GM12878 (cell line): ENCODE results near the gene TFCP2. TPM values are rescaled to one million over a fixed set of nuclear protein-coding genes. Genes with fewer than 3 reads are reported as not detected.

Source experiments
- ATAC-seq: fragments of 200-7000 bp; cut with Tn5 transposase; 3 replicates; pipeline ENCODE4 v1.9.1; 2020; ENCODE audit warnings: mild to moderate bottlenecking, moderate library complexity
- BruUV-seq: library from RNA; stranded (reverse); fragments of 400-500 nt; replicated peaks from 2 replicates; lab custom pipeline; 2021; lab: Mats Ljungman, UMichigan
- CTCF ChIA-PET: fragments of 300-600 bp; sonication (Branson Sonifier 250); formaldehyde crosslinking; extraction: SDS; loops from one replicate; lab custom pipeline; 2021; ENCODE audit warnings: inconsistent platforms; lab: Yijun Ruan, JAX
- POLR2A ChIA-PET: fragments of 350-600 bp; formaldehyde crosslinking; extraction: SDS; loops from one replicate; lab custom pipeline; 2021; ENCODE audit warnings: inconsistent platforms; lab: Charles Lee
- RAD21 ChIA-PET: fragments of 300-600 bp; sonication (Branson Sonifier 250); formaldehyde crosslinking; loops from one replicate; lab custom pipeline; 2023; ENCODE audit warnings: antibody characterized with exemption; ENCODE audit not compliant: unreplicated experiment; lab: Charles Lee
- SMC1A ChIA-PET: fragments of 300-600 bp; sonication (Branson Sonifier 250); formaldehyde crosslinking; loops from one replicate; lab custom pipeline; 2023; ENCODE audit not compliant: unreplicated experiment, uncharacterized antibody; lab: Charles Lee
- DNase-seq: peaks from one replicate; pipeline ENCODE4 v3.0.0-alpha.2; 2011; ENCODE audit warnings: low read depth, low spot score
- FAIRE-seq: peaks from 3 replicates; lab custom pipeline; 2011; peaks lifted over from hg19 to GRCh38; lab: Jason Lieb, UNC
- H2AFZ ChIP-seq: 2 replicates; pipeline ENCODE4 v1.6.0; 2011; ENCODE audit warnings: low read depth, low read length, control low read depth; ENCODE audit not compliant: control insufficient read depth
- H3K27ac ChIP-seq: 2 replicates; pipeline ENCODE4 v1.5.1; 2011; ENCODE audit warnings: control low read depth; ENCODE audit not compliant: control insufficient read depth, insufficient read depth
- H3K27me3 ChIP-seq, 2 experiments: replicated peaks in 1 of 2; 2 replicates each; pipeline versions ENCODE4 v1.6.0 to v1.6.1; 2011; ENCODE audit warnings: low read length in 1 of 2; ENCODE audit not compliant: control insufficient read depth in 2 of 2, insufficient read depth in 2 of 2
- H3K36me3 ChIP-seq, 2 experiments: 2 replicates each; pipeline ENCODE4 v1.5.1; 2011; ENCODE audit warnings: low read length in 1 of 2; ENCODE audit not compliant: control insufficient read depth in 2 of 2, insufficient read depth in 2 of 2
- H3K4me1 ChIP-seq: 2 replicates; pipeline ENCODE4 v1.6.1; 2011; ENCODE audit warnings: mild to moderate bottlenecking, low read length, moderate library complexity, mixed read lengths; ENCODE audit not compliant: control insufficient read depth, insufficient read depth
- H3K4me2 ChIP-seq: 2 replicates; pipeline ENCODE4 v1.6.0; 2011; ENCODE audit warnings: control low read depth; ENCODE audit not compliant: control insufficient read depth, insufficient read depth
- H3K4me3 ChIP-seq: fragments of 200-600 bp; sonication (generic); 2 replicates; pipeline ENCODE4 v1.5.1; 2016
- H3K79me2 ChIP-seq: 2 replicates; pipeline ENCODE4 v1.6.0; 2011; ENCODE audit warnings: low read length; ENCODE audit not compliant: control insufficient read depth, insufficient read depth
- H3K9ac ChIP-seq: 2 replicates; pipeline ENCODE4 v1.8.0; 2011; ENCODE audit warnings: low read length, control low read depth, mixed read lengths; ENCODE audit not compliant: control insufficient read depth, insufficient read depth
- H3K9me3 ChIP-seq: replicated peaks from 3 replicates; pipeline ENCODE4 v1.5.1; 2011; ENCODE audit warnings: mild to moderate bottlenecking, low read length; ENCODE audit not compliant: control insufficient read depth, insufficient read depth
- H4K20me1 ChIP-seq: 2 replicates; pipeline ENCODE4 v1.6.0; 2011; ENCODE audit not compliant: control insufficient read depth, insufficient read depth
- ATF3 ChIP-seq: IDR thresholded peaks from 2 replicates; pipeline ENCODE4 v1.6.1; 2011; ENCODE audit warnings: low read depth, mild to moderate bottlenecking, low read length, moderate library complexity, borderline replicate concordance; ENCODE audit errors: extremely low read depth
- BHLHE40 ChIP-seq, 2 experiments: fragments of 450-650 bp in 1 of 2; IDR thresholded peaks; 2 replicates each; pipeline ENCODE4 v1.6.1; 2011 to 2017; ENCODE audit warnings: low read depth in 2 of 2, borderline replicate concordance in 1 of 2, improper control_type of control experiment in 1 of 2, low read length in 1 of 2, mild to moderate bottlenecking in 1 of 2
- HDAC6 ChIP-seq: fragments of 200-600 bp; sonication (generic); IDR thresholded peaks from one replicate; pipeline ENCODE4 v1.8.0; 2017; ENCODE audit warnings: antibody characterized with exemption; ENCODE audit not compliant: unreplicated experiment
- LARP7 ChIP-seq: fragments of 450-650 bp; IDR thresholded peaks from 2 replicates; pipeline ENCODE4 v1.6.1; 2017; ENCODE audit warnings: mild to moderate bottlenecking
- MEF2B ChIP-seq: fragments of 450-650 bp; IDR thresholded peaks from 2 replicates; pipeline ENCODE4 v1.6.1; 2018; ENCODE audit warnings: mild to moderate bottlenecking, moderate library complexity; ENCODE audit not compliant: partially characterized antibody, poor library complexity, severe bottlenecking
- PAX8 ChIP-seq: fragments of 450-650 bp; IDR thresholded peaks from 2 replicates; pipeline ENCODE4 v1.6.1; 2017; ENCODE audit warnings: mild to moderate bottlenecking, moderate library complexity
- ZNF274 ChIP-seq: IDR thresholded peaks from one replicate; pipeline ENCODE4 v1.8.0; 2011; ENCODE audit not compliant: insufficient read length, insufficient read depth
- WGBS: methylation state at CpG from one replicate; pipeline ENCODE4 v1.1.6; 2016; ENCODE audit warnings: low lambda C conversion rate; ENCODE audit not compliant: insufficient replicate concordance, insufficient coverage; ENCODE audit errors: missing lambda C conversion rate; 5-methylcytosine and 5-hydroxymethylcytosine counted together
- in situ Hi-C: fragments of 300-500 bp; cut with MboI; formaldehyde crosslinking; loops from 9 replicates; pipeline ENCODE4 v1.14.3; 2018; ENCODE audit warnings: mixed read lengths
- intact Hi-C: fragments of 100-400 bp; cut with micrococcal nuclease; formaldehyde crosslinking; loops from one replicate; pipeline ENCODE4 v1.14.2; 2022; ENCODE audit not compliant: unreplicated experiment
- polyA plus RNA-seq, 11 experiments: library from polyadenylated mRNA; depleted of rRNA in 4 of 11; unstranded in 6 of 11; stranded (reverse) in 5 of 11; fragments of >200 nt; fragmentation: Nextera tagmentation in 4 of 11; fragmentation: Illumina TruSeq in 1 of 11; extraction: Ambion mirVana in 4 of 11; extraction: Trizol in 1 of 11; gene quantifications; 1 replicate in 1 of 11; 2 replicates in 10 of 11; pipeline versions ENCODE4 v1.2.1 to v1.2.3, GENCODE V29; 2011 to 2016; ENCODE audit warnings: inconsistent platforms in 2 of 11, missing spikeins in 2 of 11, low read depth in 1 of 11
- total RNA-seq, 4 experiments: library from RNA; depleted of rRNA in 3 of 4; stranded (reverse); fragments of >200 nt in 3 of 4; fragmentation: Illumina TruSeq in 1 of 4; extraction: Trizol in 1 of 4; gene quantifications; 2 replicates each; pipeline versions ENCODE4 v1.2.1 to v1.2.3, GENCODE V29; 2013 to 2021

TFCP2 gene
- total and polyA plus RNA-seq, 10 of the 15 experiments (the other 5 are each of a cell fraction or from before 2014, with no cell fraction given), result 5.8 to 29.7 (median 14.2) TPM

- FAIRE-seq, result no peak
- TF ChIP-seq ZNF274, result no peak
- TF ChIP-seq HDAC6, result no peak
- TF ChIP-seq ATF3, result no peak
- no peak for TF ChIP-seq LARP7
- no peak for TF ChIP-seq PAX8
- no peak for TF ChIP-seq BHLHE40 (IDR thresholded peaks at IDR 0.05; ENCODE audit: borderline replicate concordance in 1 of 2, low read depth in 2 of 2, low read length in 1 of 2)
- no peak for TF ChIP-seq MEF2B
- TF ChIP-seq, all 136 proteins: peak for 0
- RAD21 ChIA-PET, result no interaction called here
- Histone ChIP-seq H2AFZ (no peak overlapping the region), H4K20me1 (no peaks in the 10 kb centered on the region), H3K27me3 (no peaks in the 10 kb centered on the region), H3K36me3 (peaks cover 12 to 38% of the 10 kb centered on the region in 2 experiments), H3K9ac (no peak overlapping the region), H3K79me2 (no peaks in the 10 kb centered on the region), H3K27ac (no peak overlapping the region), H3K4me2 (no peak overlapping the region), H3K4me3 (no peak overlapping the region), H3K4me1 (no peaks in the 10 kb centered on the region), H3K9me3 (no peaks in the 10 kb centered on the region)
- BruUV-seq, result no TSS peak
- no peak for DNase-seq
- CTCF ChIA-PET, result interaction anchor here (0.6 to 1.3 kb wide), 4 partner anchors 11 to 278 kb away, joined by 3 to 8 read pairs (median 4); partner anchors contain the start of gene LETMD1
- ATAC-seq, result no peak
- POLR2A ChIA-PET, result interaction anchor here (0.6 to 1.5 kb wide), 2 partner anchors 20 to 294 kb away, joined by 3 to 5 read pairs; partner anchors contain the start of gene CSRNP2
- WGBS, result 89% methylated on average over 9 of the region's 9 CpGs
- intact Hi-C loops (no loop called here), in situ Hi-C loops (no loop called here)
- SMC1A ChIA-PET, result interaction anchor here (0.6 to 1.1 kb wide), 2 partner anchors 199 to 362 kb away, joined by 3 to 4 read pairs; no protein-coding TSS in a partner anchor
These were observed 110.1 kb downstream of the TFCP2 start for GRCh38 chr12:51062631-51063397.
